PC-9 (cell line): ENCODE data around the gene DMXL1. TPM values are rescaled to one million over a fixed set of nuclear protein-coding genes. Genes with fewer than 3 reads are reported as not detected.

Experiments used
- Bru-seq: library from RNA; stranded (reverse); fragments of 400-500 nt; gene quantifications from one replicate; lab custom pipeline; 2021; lab: Mats Ljungman, UMichigan
- BruChase-seq, 2 experiments: library from RNA; stranded (reverse); fragments of 400-500 nt; gene quantifications; one replicate each; lab custom pipeline; 2021; lab: Mats Ljungman, UMichigan
- BruUV-seq: library from RNA; stranded (reverse); fragments of 400-500 nt; replicated peaks from 2 replicates; lab custom pipeline; 2021; lab: Mats Ljungman, UMichigan
- CTCF ChIA-PET: fragments of 300-600 bp; sonication (Branson Sonifier 250); formaldehyde crosslinking; loops from one replicate; lab custom pipeline; 2022; ENCODE audit warnings: antibody characterized with exemption; lab: Charles Lee
- POLR2A ChIA-PET: fragments of 300-600 bp; sonication (Branson Sonifier 250); formaldehyde crosslinking; loops from one replicate; lab custom pipeline; 2022; ENCODE audit warnings: antibody characterized with exemption; ENCODE audit not compliant: unreplicated experiment; lab: Charles Lee
- DNase-seq, 2 experiments: peaks; one replicate each; pipeline versions ENCODE4 v3.0.0 to v3.0.0-alpha.2; 2015 to 2022; ENCODE audit warnings: mixed read lengths in 1 of 2
- H2AFZ ChIP-seq: fragments of 200-600 bp; sonication (generic); 2 replicates; pipeline ENCODE4 v1.8.1; 2017; ENCODE audit warnings: antibody characterized with exemption
- H3F3A ChIP-seq: fragments of 200-600 bp; sonication (generic); 2 replicates; pipeline ENCODE4 v1.8.1; 2017; ENCODE audit warnings: antibody characterized with exemption, mild to moderate bottlenecking, low read depth; ENCODE audit not compliant: insufficient read depth
- H3K27ac ChIP-seq: fragments of 200-600 bp; sonication (generic); 2 replicates; pipeline ENCODE4 v1.6.1; 2016; ENCODE audit warnings: mixed run types
- H3K27me3 ChIP-seq: fragments of 200-600 bp; sonication (generic); 2 replicates; pipeline ENCODE4 v1.6.1; 2016; ENCODE audit warnings: low read depth, mixed run types; ENCODE audit not compliant: insufficient read depth
- H3K36me3 ChIP-seq: fragments of 200-600 bp; sonication (generic); 2 replicates; pipeline ENCODE4 v1.6.1; 2016; ENCODE audit warnings: low read depth, mixed run types
- H3K4me1 ChIP-seq: fragments of 200-600 bp; sonication (generic); replicated peaks from 2 replicates; pipeline ENCODE4 v1.6.1; 2016; ENCODE audit warnings: mixed run types; ENCODE audit not compliant: insufficient read depth
- H3K4me2 ChIP-seq: fragments of 200-600 bp; sonication (generic); 2 replicates; pipeline ENCODE4 v1.6.1; 2017; ENCODE audit warnings: mixed run types
- H3K4me3 ChIP-seq: fragments of 200-600 bp; sonication (generic); 2 replicates; pipeline ENCODE4 v1.6.1; 2016; ENCODE audit warnings: mixed run types
- H3K79me2 ChIP-seq: fragments of 200-600 bp; sonication (generic); 2 replicates; pipeline ENCODE4 v1.6.1; 2017; ENCODE audit warnings: low read depth, mixed run types
- H3K9me2 ChIP-seq: fragments of 200-600 bp; sonication (generic); 2 replicates; pipeline ENCODE4 v1.8.1; 2017; ENCODE audit warnings: mild to moderate bottlenecking; ENCODE audit not compliant: insufficient read depth
- H3K9me3 ChIP-seq: fragments of 200-600 bp; sonication (generic); 2 replicates; pipeline ENCODE4 v1.8.1; 2016; ENCODE audit warnings: low read depth; ENCODE audit not compliant: insufficient read depth
- H4K20me1 ChIP-seq: fragments of 200-600 bp; sonication (generic); 2 replicates; pipeline ENCODE4 v1.8.1; 2017; ENCODE audit not compliant: insufficient read depth
- EZH2 ChIP-seq: fragments of 200-600 bp; sonication (generic); IDR thresholded peaks from 2 replicates; pipeline ENCODE4 v1.8.0; 2017; ENCODE audit warnings: antibody characterized with exemption, low read depth
- intact Hi-C: fragments of 100-400 bp; cut with micrococcal nuclease; formaldehyde crosslinking; loops from one replicate; pipeline ENCODE4 v1.10.0; 2022; ENCODE audit not compliant: unreplicated experiment
- long read RNA-seq: library from polyadenylated mRNA; stranded (forward); transcript quantifications from one replicate; pipeline ENCODE4 v2.0.0, GENCODE V29; 2022
- total RNA-seq: library from RNA; stranded (reverse); gene quantifications from 2 replicates; pipeline ENCODE4 v1.2.3, GENCODE V29; 2021
- TF ChIP-seq, protein P1 (sequence below): fragments of 200-600 bp; sonication (generic); conservative IDR thresholded peaks from 2 replicates; pipeline ENCODE4 v1.6.1; 2017; ENCODE audit warnings: mixed run types, antibody characterized with exemption, mild to moderate bottlenecking, moderate library complexity

Gene DMXL1, protein sequence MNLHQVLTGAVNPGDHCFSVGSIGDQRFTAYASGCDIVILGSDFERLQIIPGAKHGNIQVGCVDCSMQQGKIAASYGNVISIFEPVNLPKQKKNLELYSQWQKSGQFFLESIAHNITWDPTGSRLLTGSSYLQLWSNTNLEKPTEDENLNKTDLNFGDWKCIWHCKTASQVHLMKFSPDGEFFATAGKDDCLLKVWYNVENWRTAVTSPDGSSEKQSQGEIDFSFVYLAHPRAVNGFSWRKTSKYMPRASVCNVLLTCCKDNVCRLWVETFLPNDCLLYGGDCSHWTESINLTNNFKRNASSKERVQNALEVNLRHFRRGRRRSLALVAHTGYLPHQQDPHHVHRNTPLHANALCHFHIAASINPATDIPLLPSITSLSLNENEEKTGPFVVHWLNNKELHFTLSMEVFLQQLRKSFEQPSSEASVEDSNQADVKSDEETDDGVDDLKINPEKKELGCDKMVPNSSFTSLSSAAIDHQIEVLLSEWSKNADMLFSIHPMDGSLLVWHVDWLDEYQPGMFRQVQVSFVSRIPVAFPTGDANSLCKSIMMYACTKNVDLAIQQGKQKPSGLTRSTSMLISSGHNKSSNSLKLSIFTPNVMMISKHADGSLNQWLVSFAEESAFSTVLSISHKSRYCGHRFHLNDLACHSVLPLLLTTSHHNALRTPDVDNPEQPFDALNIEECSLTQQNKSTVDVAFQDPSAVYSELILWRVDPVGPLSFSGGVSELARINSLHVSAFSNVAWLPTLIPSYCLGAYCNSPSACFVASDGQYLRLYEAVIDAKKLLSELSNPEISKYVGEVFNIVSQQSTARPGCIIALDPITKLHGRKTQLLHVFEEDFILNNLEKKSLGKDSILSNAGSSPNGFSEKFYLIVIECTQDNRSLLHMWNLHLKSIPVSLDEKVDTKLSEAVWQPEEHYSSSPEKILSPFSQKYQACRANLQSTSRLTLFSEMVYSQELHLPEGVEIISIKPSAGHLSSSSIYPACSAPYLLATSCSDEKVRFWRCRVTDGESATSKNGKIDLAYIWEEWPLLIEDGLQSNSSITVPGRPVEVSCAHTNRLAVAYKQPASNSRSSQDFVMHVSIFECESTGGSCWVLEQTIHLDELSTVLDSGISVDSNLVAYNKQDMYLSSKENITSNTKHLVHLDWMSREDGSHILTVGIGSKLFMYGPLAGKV (N-terminal part only)
- total RNA-seq (19.7 and 27.3 TPM in 2 replicates), Bru-seq, nascent RNA (percentile 71 among the genes with signal in this experiment), BruChase-seq, experiment 1, labeled RNA remaining after a 2-hour chase (percentile 68 among the genes with signal in this experiment), BruChase-seq, experiment 2, labeled RNA remaining after a 6-hour chase (percentile 68 among the genes with signal in this experiment)
- long read RNA-seq, partial matches to known transcripts = 2 of 5 reads
- long read RNA-seq, other reads (novel, unspliced or antisense) = 3 of 5 reads

DNA sequence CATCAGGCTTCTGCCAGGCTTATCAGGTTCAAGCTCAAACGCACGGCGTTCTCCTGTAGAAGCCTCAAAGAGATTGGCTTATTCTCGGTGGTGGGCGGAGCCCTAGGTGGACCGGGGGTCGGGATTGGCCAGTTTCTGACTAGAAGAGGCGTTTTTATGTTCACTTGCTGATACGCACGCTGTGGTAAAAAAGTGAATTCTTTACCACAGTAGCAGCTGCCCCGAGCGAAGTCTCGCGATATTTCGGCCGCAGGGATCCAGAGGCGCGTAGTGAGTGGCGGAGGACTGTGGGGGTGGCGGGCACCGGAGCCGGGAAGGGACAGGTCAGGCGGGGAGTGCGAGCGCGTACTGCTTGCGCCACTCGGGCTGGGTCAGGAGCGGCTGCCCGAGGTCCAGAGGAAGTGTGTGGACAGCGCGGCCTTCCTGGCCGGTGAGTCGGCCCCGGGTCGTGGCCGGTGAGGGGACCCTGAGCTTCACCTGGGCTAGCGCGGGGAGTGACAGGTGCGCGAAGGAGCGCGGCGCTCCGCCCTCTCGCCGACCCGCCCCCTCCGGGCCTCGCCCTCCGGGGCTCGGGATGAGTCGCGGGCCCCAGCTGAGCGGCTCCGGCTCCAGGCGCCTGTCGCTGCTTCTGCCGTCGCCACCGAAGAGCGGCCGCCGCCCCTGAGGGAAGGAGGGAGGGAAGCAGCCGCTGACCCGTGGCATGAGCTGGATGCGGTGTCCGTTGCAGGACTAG is at the start of gene DMXL1:
Gene DMXL1 (plus strand): TSS at position 260 of the 733 bp plus-strand sequence. CDS start 483 bp downstream, outside the sequence.
- ChIA-PET POLR2A (interaction anchor here (0.6 kb wide), 4 partner anchors 23 to 286 kb away, joined by 3 to 6 read pairs (median 4); no protein-coding TSS in a partner anchor), CTCF (interaction anchor here (0.7 to 1.1 kb wide), 2 partner anchors 81 to 341 kb away, joined by 3 to 4 read pairs; no protein-coding TSS in a partner anchor)
- peak; percentile 97 to 98 for DNase-seq
- no peaks in the 10 kb centered on the region for H3K9me3 ChIP-seq
- no peak for TF ChIP-seq EZH2
- TF ChIP-seq, protein P1, sequence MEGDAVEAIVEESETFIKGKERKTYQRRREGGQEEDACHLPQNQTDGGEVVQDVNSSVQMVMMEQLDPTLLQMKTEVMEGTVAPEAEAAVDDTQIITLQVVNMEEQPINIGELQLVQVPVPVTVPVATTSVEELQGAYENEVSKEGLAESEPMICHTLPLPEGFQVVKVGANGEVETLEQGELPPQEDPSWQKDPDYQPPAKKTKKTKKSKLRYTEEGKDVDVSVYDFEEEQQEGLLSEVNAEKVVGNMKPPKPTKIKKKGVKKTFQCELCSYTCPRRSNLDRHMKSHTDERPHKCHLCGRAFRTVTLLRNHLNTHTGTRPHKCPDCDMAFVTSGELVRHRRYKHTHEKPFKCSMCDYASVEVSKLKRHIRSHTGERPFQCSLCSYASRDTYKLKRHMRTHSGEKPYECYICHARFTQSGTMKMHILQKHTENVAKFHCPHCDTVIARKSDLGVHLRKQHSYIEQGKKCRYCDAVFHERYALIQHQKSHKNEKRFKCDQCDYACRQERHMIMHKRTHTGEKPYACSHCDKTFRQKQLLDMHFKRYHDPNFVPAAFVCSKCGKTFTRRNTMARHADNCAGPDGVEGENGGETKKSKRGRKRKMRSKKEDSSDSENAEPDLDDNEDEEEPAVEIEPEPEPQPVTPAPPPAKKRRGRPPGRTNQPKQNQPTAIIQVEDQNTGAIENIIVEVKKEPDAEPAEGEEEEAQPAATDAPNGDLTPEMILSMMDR = no peak
- no peaks in the 10 kb centered on the region for H3K27me3 ChIP-seq
- H3F3A ChIP-seq = peaks cover 21% of the 10 kb centered on the region
- H3K4me1 ChIP-seq = peaks cover 16% of the 10 kb centered on the region
- H3K9me2 ChIP-seq = no peaks in the 10 kb centered on the region
- intact Hi-C loops = loop anchor here (2.0 kb wide), 3 partner anchors 82 to 342 kb away; partner anchors contain the start of gene DTWD2
- no peaks in the 10 kb centered on the region for H3K36me3 ChIP-seq
- H3K27ac ChIP-seq = peak within 1 kb of the TSS; percentile 80
- H3K79me2 ChIP-seq = peaks cover 43% of the 10 kb centered on the region
- H3K4me3 ChIP-seq = peak within 1 kb of the TSS; percentile 95
- H2AFZ ChIP-seq = peak within 1 kb of the TSS; percentile 86
- H3K4me2 ChIP-seq = peak within 1 kb of the TSS; percentile 98
- no peaks in the 10 kb centered on the region for H4K20me1 ChIP-seq
- BruUV-seq = no TSS peak

DNA sequence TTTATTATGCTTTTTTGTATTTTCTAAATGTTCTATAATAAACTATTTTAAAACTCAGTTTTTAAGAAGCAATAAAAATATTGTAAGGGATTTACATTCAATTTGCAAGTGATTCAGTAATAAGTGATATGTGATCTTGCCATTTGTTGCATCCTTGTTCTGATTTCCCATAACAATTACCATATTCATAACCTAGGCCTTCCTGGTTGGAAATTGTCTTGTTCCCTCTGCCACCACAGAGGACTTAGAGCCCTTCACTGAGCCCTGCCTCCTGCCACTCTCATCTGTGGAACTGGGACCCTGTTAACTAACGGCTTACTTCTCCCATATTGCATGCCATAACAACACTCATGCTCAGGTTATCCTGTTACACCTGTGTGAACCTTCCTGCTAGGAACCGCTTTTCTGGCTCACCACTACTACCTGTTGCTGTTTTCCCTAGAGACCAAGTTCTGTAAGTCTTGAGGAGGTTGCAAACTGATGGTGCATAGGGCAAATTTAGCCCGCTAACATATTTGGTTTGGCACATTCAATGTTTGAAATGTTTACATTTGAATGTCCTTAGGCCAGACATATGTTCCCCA is 49.6 kb upstream of the DMXL1 start:
- intact Hi-C loops = loop anchor here (10.0 kb wide), 1 partner anchor 314 kb away; no protein-coding TSS in a partner anchor
- TF ChIP-seq, protein P1 = no peak
- no peak for TF ChIP-seq EZH2
- POLR2A ChIA-PET = no interaction called here

More for the DNA sequence above, 49.6 kb upstream of the DMXL1 start:
- Histone ChIP-seq H3F3A (no peaks in the 10 kb centered on the region), H3K4me3 (no peak overlapping the region), H3K9me3 (no peaks in the 10 kb centered on the region), H2AFZ (no peak overlapping the region), H3K9me2 (no peaks in the 10 kb centered on the region), H4K20me1 (no peaks in the 10 kb centered on the region), H3K79me2 (no peaks in the 10 kb centered on the region), H3K4me2 (no peak overlapping the region), H3K4me1 (no peaks in the 10 kb centered on the region), H3K36me3 (no peaks in the 10 kb centered on the region), H3K27me3 (no peaks in the 10 kb centered on the region), H3K27ac (no peak overlapping the region)
- CTCF ChIA-PET = interaction anchor here (1.0 kb wide), 2 partner anchors 391 to 397 kb away, joined by 3 to 7 read pairs; no protein-coding TSS in a partner anchor
- no peak for DNase-seq
- BruUV-seq = no TSS peak
